H7 (cell line): ENCODE data around the gene PSME3IP1. TPM values are rescaled to one million over a fixed set of nuclear protein-coding genes. Genes with fewer than 3 reads are reported as not detected.

ENCODE experiments used
- DNase-seq: peaks from one replicate; pipeline ENCODE4 v3.0.0; 2012
- H3K27me3 ChIP-seq: 2 replicates; pipeline ENCODE4 v1.6.0; 2011; ENCODE audit warnings: mild to moderate bottlenecking, low read length; ENCODE audit not compliant: control insufficient read depth, insufficient read depth
- H3K36me3 ChIP-seq: replicated peaks from 2 replicates; pipeline ENCODE4 v1.5.1; 2011; ENCODE audit warnings: low read length; ENCODE audit not compliant: control insufficient read depth, insufficient read depth
- H3K4me3 ChIP-seq: 2 replicates; pipeline ENCODE4 v1.5.1; 2011; ENCODE audit warnings: low read depth, mild to moderate bottlenecking, control low read depth, low read length, moderate library complexity; ENCODE audit not compliant: insufficient read depth
- total RNA-seq: library from RNA; depleted of rRNA; stranded (reverse); fragments of >200 nt; shearing (Covaris generic); gene quantifications from 2 replicates; pipeline ENCODE4 v1.2.3, GENCODE V29; 2014

Gene PSME3IP1
- total RNA-seq, 1 experiment from 2014 or later: 63.3 TPM

DNA sequence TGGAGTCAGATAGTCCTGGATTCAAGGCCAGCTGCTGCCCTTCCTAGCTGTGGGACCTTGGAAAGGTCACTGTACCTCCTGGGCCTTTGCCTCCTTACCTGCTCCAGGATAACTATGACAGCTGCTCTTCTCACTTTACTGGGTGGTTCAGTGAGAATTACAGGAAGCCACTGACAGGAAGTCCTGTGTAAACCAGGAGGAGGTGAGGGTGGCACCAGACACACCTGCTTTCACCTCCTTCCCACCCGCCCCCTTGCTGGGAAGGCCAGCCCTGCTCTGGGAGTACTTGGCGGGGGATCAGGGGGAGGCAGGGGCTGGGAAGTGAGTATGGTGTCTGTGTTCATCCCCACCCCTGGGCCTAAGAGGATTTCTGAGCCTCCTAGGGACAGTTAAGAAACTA lies 50.9 kb downstream of the PSME3IP1 start:
- Histone ChIP-seq H3K4me3 (no peak overlapping the region), H3K27me3 (no peaks in the 10 kb centered on the region), H3K36me3 (no peaks in the 10 kb centered on the region)
- DNase-seq: no peak

DNA sequence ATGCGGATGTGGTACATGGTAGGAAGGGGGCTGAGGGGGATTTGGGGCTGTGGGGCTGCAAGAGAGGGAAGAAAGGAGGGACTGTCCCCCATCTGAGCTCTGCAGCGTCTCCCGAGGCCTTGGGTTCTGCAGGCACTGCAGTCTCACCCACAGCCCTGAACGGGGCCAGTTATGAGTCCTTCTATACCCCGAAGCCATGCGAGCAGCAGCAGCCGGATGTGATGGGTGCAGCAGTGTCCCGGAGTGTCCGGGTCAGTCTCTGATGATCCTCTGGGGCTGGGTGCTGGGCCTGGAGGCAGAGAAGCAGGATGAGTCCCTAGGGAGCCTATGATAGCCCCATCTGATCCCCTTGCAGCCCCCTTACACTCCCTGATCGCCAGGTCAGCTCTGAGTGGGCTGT lies 52.0 kb downstream of the PSME3IP1 start:
- H3K36me3 ChIP-seq: no peaks in the 10 kb centered on the region
- H3K27me3 ChIP-seq: no peaks in the 10 kb centered on the region
- DNase-seq: no peak
- no peak overlapping the region for H3K4me3 ChIP-seq

DNA sequence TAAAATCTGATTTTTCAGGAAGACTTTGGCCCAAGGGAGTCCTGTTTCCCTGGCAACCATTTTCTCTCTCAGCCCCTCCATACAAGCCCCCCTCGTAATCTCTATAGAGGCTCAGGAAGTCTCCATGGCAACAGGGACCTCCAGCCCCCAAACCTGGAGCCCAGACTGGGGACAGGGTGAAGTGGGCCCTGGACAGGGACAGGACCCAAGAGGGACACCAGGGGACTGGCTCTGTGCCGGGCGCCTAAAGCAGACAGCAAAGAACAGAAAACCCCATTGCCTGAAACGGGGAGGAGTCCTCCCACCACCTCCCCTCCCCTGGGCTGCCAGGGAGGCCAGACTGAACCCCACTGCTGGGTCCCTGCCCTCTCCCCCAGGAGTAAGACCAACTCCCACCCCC lies 52.8 kb downstream of the PSME3IP1 start:
- no peaks in the 10 kb centered on the region for H3K27me3 ChIP-seq
- DNase-seq: no peak
- H3K4me3 ChIP-seq: no peak overlapping the region
- no peaks in the 10 kb centered on the region for H3K36me3 ChIP-seq

DNA sequence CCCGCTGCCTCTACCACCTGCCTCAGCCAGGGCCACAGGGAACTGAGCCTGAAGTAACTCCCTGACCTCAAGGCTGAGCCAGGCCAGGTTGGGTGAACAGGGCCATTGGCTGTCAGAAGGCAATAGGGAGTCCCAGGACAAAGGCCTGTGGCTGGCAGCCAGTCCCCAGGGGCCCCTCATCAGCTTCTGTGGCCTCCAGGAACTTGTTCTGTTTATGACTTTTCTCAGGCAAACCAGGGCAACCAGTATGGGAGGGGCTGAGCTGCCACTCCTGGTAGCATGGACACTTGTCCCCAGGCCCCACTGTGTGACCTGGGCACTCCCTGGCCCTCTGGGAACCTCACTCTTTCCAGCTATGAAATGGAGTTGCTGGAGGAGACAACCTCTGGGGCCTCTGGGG lies 53.4 kb downstream of the PSME3IP1 start:
- Histone ChIP-seq H3K36me3 (no peaks in the 10 kb centered on the region), H3K27me3 (no peaks in the 10 kb centered on the region), H3K4me3 (no peak overlapping the region)
- DNase-seq: no peak

DNA sequence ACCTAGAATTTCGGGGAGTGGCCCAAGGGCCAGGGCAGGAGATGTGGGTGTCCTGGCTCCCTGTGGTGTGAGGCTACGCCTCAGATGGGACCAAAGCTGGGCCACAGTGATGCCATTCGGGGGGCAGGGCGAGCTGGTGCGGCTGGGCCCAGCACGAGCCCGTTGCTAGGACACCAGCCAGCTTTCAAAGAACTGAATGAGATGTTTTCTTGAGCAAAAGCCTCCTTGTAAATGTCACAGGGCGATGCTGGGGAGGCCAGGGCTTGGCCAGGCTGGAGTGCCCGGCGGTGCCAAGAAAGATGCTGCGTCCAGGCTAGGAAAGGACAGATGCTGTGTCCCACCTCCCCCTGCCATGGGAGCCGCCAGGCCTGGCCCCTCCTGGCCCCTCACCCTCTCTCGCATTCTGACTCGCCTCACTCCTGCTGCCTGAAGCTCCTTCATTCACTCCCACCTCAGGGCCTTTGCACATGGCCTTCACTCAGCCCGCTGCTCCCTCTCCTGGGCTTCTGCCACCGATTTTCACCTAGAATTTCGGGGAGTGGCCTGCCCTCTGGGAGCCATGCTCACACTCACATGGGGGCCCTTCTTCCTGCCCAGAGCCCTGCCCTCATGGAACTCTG lies 54.4 kb downstream of the PSME3IP1 start:
- H3K4me3 ChIP-seq: no peak overlapping the region
- no peaks in the 10 kb centered on the region for H3K36me3 ChIP-seq
- H3K27me3 ChIP-seq: no peaks in the 10 kb centered on the region
- peak; percentile 56 for DNase-seq

DNA sequence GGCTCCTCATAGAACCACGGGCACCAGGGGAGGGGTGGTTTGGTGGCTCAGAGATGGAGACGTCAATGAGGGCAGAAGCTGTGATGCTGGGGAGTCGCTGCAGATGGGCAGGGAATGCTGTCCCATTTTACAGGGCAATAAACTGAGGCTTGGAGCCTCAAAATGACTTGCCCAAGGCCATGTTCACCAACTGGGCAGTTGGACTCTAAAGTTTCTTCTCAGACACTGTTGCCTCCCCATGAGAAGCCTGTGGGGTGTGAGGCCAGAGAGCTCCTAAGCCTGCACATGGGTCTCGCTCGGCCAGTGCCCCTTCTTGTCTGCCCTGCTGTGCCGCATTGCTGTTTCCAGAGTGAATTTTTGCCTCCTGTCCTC lies 54.9 kb downstream of the PSME3IP1 start:
- Histone ChIP-seq H3K4me3 (no peak overlapping the region), H3K36me3 (no peaks in the 10 kb centered on the region), H3K27me3 (no peaks in the 10 kb centered on the region)
- no peak for DNase-seq

DNA sequence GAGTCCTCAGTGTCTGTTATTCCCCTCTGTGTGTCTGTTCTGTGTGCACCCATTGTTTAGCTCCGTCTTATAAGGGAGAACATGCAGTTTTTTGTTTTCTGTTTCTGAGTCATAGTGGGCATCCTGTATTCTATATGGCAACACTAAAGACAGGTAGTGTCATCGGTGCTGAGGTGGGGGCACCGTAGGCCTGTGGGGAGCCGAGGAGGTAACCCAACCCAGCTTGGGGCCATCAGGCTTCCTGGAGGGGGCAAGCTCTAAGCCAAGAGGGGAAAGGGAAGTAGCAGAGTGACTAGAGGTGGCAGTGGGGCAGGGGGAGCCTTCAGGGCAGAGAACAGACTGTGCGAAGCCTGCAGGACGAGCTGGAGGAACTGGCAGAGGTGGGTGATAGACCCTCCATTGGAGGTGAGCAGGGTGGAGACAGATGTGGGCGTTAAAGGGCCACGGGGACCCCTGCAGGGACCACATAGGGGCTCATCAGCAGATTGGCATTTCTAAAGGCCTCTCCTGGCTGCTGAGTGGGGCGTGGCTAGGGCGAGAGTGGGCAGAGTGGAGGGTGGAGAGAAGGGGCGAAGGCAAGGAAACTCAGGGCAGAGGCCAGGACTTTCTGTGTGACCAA lies 57.0 kb downstream of the PSME3IP1 start:
- no peak overlapping the region for H3K4me3 ChIP-seq
- H3K27me3 ChIP-seq: no peaks in the 10 kb centered on the region
- no peak for DNase-seq
- H3K36me3 ChIP-seq: no peaks in the 10 kb centered on the region

DNA sequence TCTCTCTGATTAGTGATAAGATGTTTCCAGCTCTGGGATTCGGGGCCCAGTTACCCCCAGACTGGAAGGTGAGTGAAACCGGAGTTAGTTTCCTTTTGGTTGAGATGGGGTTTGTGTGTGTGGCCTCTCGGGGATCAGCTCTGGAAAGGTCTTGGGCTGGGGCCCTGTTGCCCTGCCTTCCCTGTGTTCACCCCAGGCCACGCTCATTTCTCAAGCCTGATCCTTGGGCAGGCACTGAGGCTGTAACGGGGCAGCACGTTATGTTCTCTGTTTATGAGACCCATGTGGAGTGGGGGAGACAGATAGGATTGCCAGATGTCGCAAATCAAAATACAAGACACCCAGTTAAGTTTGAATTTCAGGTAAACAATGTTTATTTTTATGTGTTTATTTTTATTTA lies 58.0 kb downstream of the PSME3IP1 start:
- DNase-seq: no peak
- no peaks in the 10 kb centered on the region for H3K36me3 ChIP-seq
- H3K4me3 ChIP-seq: no peak overlapping the region
- no peaks in the 10 kb centered on the region for H3K27me3 ChIP-seq

DNA sequence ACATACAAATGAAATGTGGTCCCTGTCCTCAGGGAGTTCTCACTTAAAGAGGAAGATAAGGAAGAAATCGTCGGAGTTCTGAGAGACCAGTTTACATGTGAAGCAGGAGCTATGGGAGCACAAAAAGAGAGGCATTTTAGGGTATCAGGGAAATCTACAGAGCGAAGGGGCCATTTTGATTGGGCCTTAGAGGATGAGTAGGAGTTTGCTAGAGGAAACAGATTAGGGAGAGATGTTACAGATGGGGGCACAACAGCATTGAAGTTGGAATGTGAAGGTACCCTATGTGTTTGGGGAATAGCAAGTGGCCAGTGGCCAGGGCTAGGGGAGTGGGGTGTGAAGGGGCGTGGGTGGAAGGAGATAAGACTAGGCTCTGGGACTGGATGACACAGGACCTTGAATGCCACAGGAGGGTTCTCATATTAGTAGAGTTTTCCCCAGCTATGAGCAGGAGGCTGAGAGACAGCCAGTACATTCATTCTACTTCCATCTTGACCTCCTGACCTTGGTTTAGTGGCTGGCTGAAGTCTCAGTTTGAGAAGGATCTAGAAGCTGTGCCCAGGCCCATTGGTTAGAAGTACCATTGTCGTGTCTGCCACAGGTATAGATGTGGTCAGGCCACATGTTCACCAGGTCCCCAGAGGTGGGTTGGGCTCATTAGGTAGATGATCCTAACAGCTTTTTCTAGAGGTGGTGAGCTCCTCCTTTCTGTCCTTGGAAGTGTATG lies 58.6 kb downstream of the PSME3IP1 start:
- DNase-seq: no peak
- Histone ChIP-seq H3K27me3 (no peaks in the 10 kb centered on the region), H3K36me3 (no peaks in the 10 kb centered on the region), H3K4me3 (no peak overlapping the region)

DNA sequence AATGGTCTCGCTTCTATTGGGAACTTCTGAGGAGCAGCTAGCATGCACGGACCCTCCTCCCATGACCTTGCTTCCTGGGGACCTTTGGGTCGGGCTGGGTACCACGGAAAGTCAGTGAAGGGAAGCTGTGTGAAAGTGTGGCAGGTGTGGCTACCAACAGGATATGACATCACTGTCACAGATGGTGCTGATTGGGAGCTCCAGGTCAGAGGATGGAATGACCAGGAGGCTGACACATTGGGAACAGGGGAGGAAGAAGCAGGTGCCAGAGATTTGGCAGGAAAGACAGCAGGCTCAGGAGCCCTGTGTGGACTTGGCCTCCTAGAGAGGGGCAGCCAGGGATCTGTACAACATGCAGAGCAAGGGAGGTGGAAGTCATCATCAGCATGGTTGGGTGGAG lies 59.4 kb downstream of the PSME3IP1 start:
- no peak for DNase-seq
- no peak overlapping the region for H3K4me3 ChIP-seq
- H3K36me3 ChIP-seq: no peaks in the 10 kb centered on the region
- no peaks in the 10 kb centered on the region for H3K27me3 ChIP-seq

DNA sequence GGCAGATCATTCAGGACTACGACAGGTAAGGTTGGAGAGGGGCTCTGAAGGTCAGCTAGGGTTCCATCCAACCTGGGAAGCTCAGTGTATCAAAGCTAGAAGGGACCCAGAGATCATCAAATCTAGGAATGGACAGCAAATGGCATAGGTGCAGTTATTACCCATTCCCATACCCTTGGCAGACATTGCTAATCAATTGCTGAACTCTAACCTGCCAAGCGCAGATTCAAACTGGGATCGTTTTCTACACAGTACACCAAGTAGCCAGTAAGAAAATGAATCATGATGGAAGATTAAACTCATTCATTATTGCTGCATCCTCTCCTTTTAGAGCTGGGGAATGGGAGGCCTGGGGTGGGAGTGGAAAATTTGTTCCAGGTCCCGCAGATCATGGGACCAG lies 59.9 kb downstream of the PSME3IP1 start:
- Histone ChIP-seq H3K36me3 (no peaks in the 10 kb centered on the region), H3K4me3 (no peak overlapping the region), H3K27me3 (no peaks in the 10 kb centered on the region)
- no peak for DNase-seq

DNA sequence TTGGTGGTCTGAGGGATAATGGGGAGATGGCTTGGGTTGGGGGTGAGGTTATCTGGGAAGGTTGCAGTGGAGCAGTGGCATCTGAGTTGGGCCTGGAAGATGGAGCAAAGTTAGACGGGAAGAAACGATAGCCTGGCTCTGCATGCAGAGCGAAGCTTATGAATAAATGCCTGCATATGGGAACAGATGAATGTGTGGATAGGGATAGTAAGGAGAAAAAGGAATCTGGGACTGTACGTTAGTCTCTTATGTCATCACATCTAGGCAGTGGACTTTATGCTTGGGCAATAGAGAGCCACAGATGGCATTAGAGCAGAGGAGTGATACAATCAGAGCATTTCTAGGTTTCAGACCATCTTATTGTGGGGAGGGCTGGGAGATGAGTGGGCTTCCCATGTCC lies 60.5 kb downstream of the PSME3IP1 start:
- H3K36me3 ChIP-seq: no peaks in the 10 kb centered on the region; the same call in 1 of the 2 replicates
- no peak overlapping the region for H3K4me3 ChIP-seq
- no peaks in the 10 kb centered on the region for H3K27me3 ChIP-seq
- DNase-seq: no peak

DNA sequence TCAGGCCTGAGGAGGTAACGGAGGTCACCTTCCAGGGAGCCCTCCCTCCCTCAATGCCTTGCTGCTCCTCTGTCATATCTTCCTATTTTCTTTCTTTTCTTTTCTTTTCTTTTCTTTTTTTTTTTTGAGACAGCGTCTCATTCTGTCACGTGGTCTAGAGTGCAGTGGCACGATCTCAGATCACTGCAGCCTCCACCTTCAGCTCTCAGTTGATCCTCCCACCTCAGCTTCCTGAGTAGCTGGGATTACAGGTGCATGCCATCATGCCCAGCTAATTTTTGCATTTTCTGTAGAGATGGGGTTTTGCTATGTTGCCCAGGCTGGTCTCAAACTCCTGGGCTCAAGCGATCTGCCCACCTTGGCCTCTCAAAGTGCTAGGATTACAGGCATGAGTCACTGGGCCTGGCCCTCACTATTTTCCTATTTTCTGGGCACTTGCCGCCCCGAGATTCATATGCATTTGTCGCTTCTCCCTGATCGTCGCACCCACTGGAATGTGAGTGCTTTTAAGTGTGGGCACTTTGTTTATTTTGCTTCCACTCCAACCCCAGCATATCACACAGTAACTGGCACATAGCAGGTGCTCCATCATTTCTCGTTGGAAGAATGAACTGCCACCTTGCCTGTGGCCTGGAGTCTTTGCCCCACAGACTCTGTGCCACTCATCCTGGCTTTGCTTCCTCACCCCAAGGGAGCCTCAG lies 61.7 kb downstream of the PSME3IP1 start:
- no peaks in the 10 kb centered on the region; the same call in 1 of the 2 replicates for H3K36me3 ChIP-seq
- no peaks in the 10 kb centered on the region for H3K27me3 ChIP-seq
- no peak overlapping the region for H3K4me3 ChIP-seq
- DNase-seq: no peak

DNA sequence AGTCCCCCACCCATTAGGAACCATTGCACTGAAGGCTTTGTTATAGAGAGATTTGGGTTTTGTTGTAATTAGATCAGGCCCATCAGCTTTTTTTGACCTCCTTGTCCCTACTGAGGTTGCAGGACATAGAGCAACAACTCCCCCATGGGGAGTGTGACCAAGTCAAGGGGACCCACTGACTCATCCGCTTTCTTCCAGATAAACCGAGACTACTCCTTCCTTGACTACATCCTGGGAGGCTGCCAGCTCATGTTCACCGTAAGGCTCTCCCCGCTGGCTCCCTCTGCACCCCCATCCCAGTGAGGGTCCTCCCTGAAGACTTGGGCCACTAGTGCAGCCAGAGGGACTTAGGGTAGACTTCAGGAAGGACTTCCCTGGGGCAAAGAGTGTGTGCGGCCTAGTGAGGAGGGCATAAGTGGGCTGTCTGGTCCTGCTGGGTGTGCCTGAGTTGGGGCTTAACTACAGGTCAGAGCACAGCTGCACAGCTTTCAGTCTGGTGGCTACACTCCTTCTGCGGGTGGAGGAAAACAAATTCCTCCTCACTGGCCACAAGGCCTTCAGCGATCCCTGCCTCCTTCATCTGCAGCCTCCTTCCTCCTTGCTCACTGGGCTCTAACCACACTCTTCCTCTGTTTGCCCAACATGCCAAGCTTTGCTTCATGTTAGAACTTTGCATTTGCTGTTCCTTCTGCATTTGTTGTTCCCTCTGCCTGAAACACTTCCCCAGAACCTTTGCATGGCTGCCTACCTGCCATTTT lies 62.4 kb downstream of the PSME3IP1 start:
- Histone ChIP-seq H3K27me3 (no peaks in the 10 kb centered on the region), H3K4me3 (no peak overlapping the region), H3K36me3 (no peaks in the 10 kb centered on the region; the same call in 1 of the 2 replicates)
- no peak for DNase-seq
